Transverse colon (tissue), 4 donors: ENCODE measurements around the gene LINC00237. TPM values are rescaled to one million over a fixed set of nuclear protein-coding genes. Genes with fewer than 3 reads are reported as not detected.

Experiments used
- DNase-seq: peaks from one replicate; pipeline ENCODE4 v3.0.0-alpha.2; 2019
- H3K27ac ChIP-seq, 4 donors: fragments of 200-600 bp; sonication (generic); 2 replicates each; pipeline ENCODE4 v1.5.1; 2016 to 2018; ENCODE audit warnings: inconsistent platforms in 4 of 4
- H3K27me3 ChIP-seq: fragments of 200-600 bp; sonication (generic); 2 replicates; pipeline ENCODE4 v1.5.1; 2017; ENCODE audit warnings: inconsistent platforms
- H3K36me3 ChIP-seq, 4 donors: fragments of 200-600 bp; sonication (generic); 2 replicates each; pipeline ENCODE4 v1.5.1; 2017 to 2019; ENCODE audit warnings: inconsistent platforms in 4 of 4
- H3K4me1 ChIP-seq, 4 donors: fragments of 200-600 bp; sonication (generic); 2 replicates each; pipeline ENCODE4 v1.5.1; 2017 to 2020; ENCODE audit warnings: inconsistent platforms in 4 of 4
- H3K4me3 ChIP-seq, 4 donors: fragments of 200-600 bp; sonication (generic); 1 replicate in 1 of 4; 2 replicates in 3 of 4; pipeline versions ENCODE4 v1.5.1 to v1.6.1; 2017 to 2019; ENCODE audit warnings: inconsistent platforms in 4 of 4
- H3K9me3 ChIP-seq, 2 donors: fragments of 200-600 bp; sonication (generic); 2 replicates each; pipeline ENCODE4 v1.5.1; 2017 to 2019; ENCODE audit warnings: inconsistent platforms in 2 of 2
- CTCF ChIP-seq, 5 experiments: fragments of 200-600 bp in 3 of 5; fragments of 450-650 bp in 2 of 5; sonication (generic) in 3 of 5; IDR thresholded peaks; 1 replicate in 2 of 5; 2 replicates in 3 of 5; pipeline ENCODE4 v1.5.1; 2016 to 2017; ENCODE audit warnings: antibody characterized with exemption in 5 of 5, inconsistent platforms in 3 of 5, mild to moderate bottlenecking in 2 of 5, moderate library complexity in 1 of 5
- EP300 ChIP-seq: sonication (generic); formaldehyde crosslinking; IDR thresholded peaks from one replicate; pipeline ENCODE4 v1.6.1; 2017; ENCODE audit warnings: antibody characterized with exemption, low read depth
- POLR2A ChIP-seq: fragments of 450-650 bp; IDR thresholded peaks from one replicate; pipeline ENCODE4 v1.6.1; 2016; ENCODE audit warnings: antibody characterized with exemption, mild to moderate bottlenecking, moderate library complexity
- POLR2AphosphoS5 ChIP-seq, 3 donors: sonication (generic); formaldehyde crosslinking; IDR thresholded peaks; one replicate each; pipeline ENCODE4 v1.6.1; 2016; ENCODE audit warnings: antibody characterized with exemption in 3 of 3
- WGBS, 2 donors: methylation state at CpG; one replicate each; pipeline ENCODE4 v1.1.5; 2018; ENCODE audit warnings: low coverage in 1 of 2; 5-methylcytosine and 5-hydroxymethylcytosine counted together
- in situ Hi-C, 4 donors: fragments of 200-750 bp; cut with MboI; loops; one replicate each; pipeline versions ENCODE4 v1.15.0 to v1.15.1; 2017; ENCODE audit warnings: low sequenced_read_pairs in 3 of 4, low pct_ligation_motif_present in 1 of 4, low pct_unique_long_range_greater_than_20kb in 1 of 4
- intact Hi-C: fragments of 100-400 bp; cut with DNase I; formaldehyde crosslinking; loops from one replicate; pipeline ENCODE4 v1.15.1; 2023; ENCODE audit warnings: low total_unique reads
- total RNA-seq, 4 donors: library from RNA; depleted of rRNA; stranded (reverse); fragments of >200 nt; gene quantifications; one replicate each; pipeline ENCODE4 v1.1.0, GENCODE V29; 2016

Gene LINC00237
- total RNA-seq, 4 donors from 2014 or later: not detected

- intact Hi-C loops: no loop called here
- in situ Hi-C loops: no loop called here
These were observed 43.2 kb upstream of the LINC00237 start for GRCh38 chr20:21149344-21149743.

GRCh38 chr20:21147593-21147992 lies 41.4 kb upstream of the LINC00237 start:
- no peak overlapping the region for H3K4me3 ChIP-seq
- H3K4me1 ChIP-seq: no peaks in the 10 kb centered on the region
- peaks cover 0 to 5% (median 0%) of the 10 kb centered on the region in 4 donors for H3K36me3 ChIP-seq
- intact Hi-C loops (no loop called here), in situ Hi-C loops (no loop called here)
- H3K9me3 ChIP-seq: no peaks in the 10 kb centered on the region
- no peak for TF ChIP-seq EP300
- TF ChIP-seq POLR2A: no peak
- TF ChIP-seq POLR2AphosphoS5 (IDR thresholded peaks at IDR 0.05): no peak
- TF ChIP-seq CTCF (IDR thresholded peaks at IDR 0.05): no peak
- DNase-seq: no peak
- H3K27me3 ChIP-seq: no peaks in the 10 kb centered on the region
- H3K27ac ChIP-seq: no peak overlapping the region
- 79% methylated on average over 1 of the region's 1 CpG; no CpG with 5 or more reads in 1 of the 2 donors for WGBS, 2 donors

More at GRCh38 chr20:21149344-21149743, 43.2 kb upstream of the LINC00237 start:
- H3K27ac ChIP-seq: no peak overlapping the region
- no peaks in the 10 kb centered on the region for H3K4me1 ChIP-seq
- H3K27me3 ChIP-seq: no peaks in the 10 kb centered on the region
- TF ChIP-seq POLR2AphosphoS5 (IDR thresholded peaks at IDR 0.05) (no peak), CTCF (IDR thresholded peaks at IDR 0.05) (no peak), POLR2A (no peak), EP300 (no peak)
- no peak for DNase-seq
- 93% methylated on average over 9 of the region's 9 CpGs; no CpG with 5 or more reads in 1 of the 2 donors for WGBS, 2 donors
- peaks cover 0 to 5% (median 0%) of the 10 kb centered on the region in 4 donors for H3K36me3 ChIP-seq
- H3K4me3 ChIP-seq: no peak overlapping the region
- no peaks in the 10 kb centered on the region for H3K9me3 ChIP-seq

GRCh38 chr20:21146215-21146614 lies 40.1 kb upstream of the LINC00237 start:
- intact Hi-C loops: no loop called here
- WGBS, 2 donors: 93% methylated on average over 4 of the region's 4 CpGs
- no peak overlapping the region for H3K4me3 ChIP-seq

GRCh38 chr20:21145424-21145823 lies 39.3 kb upstream of the LINC00237 start:
- in situ Hi-C loops: no loop called here
- H3K27me3 ChIP-seq: no peaks in the 10 kb centered on the region
- intact Hi-C loops: no loop called here
- no peak overlapping the region for H3K27ac ChIP-seq
- no peaks in the 10 kb centered on the region for H3K9me3 ChIP-seq
- no peaks in the 10 kb centered on the region for H3K4me1 ChIP-seq
- no peak for DNase-seq
- H3K36me3 ChIP-seq: peaks cover 0 to 5% (median 0%) of the 10 kb centered on the region in 4 donors
- no peak overlapping the region for H3K4me3 ChIP-seq
- TF ChIP-seq POLR2AphosphoS5 (IDR thresholded peaks at IDR 0.05) (no peak), CTCF (IDR thresholded peaks at IDR 0.05) (no peak), EP300 (no peak), POLR2A (no peak)
- WGBS, 2 donors: 63 to 76% methylated on average over 3 of the region's 3 CpGs

More at GRCh38 chr20:21146215-21146614, 40.1 kb upstream of the LINC00237 start:
- TF ChIP-seq EP300: no peak
- TF ChIP-seq POLR2AphosphoS5 (IDR thresholded peaks at IDR 0.05): no peak
- TF ChIP-seq POLR2A: no peak
- no peak for TF ChIP-seq CTCF (IDR thresholded peaks at IDR 0.05)
- Histone ChIP-seq H3K4me1 (no peaks in the 10 kb centered on the region), H3K36me3 (peaks cover 0 to 5% (median 0%) of the 10 kb centered on the region in 4 donors), H3K9me3 (no peaks in the 10 kb centered on the region), H3K27me3 (no peaks in the 10 kb centered on the region), H3K27ac (no peak overlapping the region)
- DNase-seq: no peak
- in situ Hi-C loops: no loop called here
